ENCODE measurements around the gene ASXL1. TPM values are rescaled to one million over a fixed set of nuclear protein-coding genes. Genes with fewer than 3 reads are reported as not detected.

The ASXL1 gene
- total RNA-seq, 3 donors from 2014 or later (not counting 1 experiment from before 2014, with no cell fraction given): 106 to 125 (median 108) TPM

GRCh38 chr20:32452776-32453466 is 94.8 kb downstream of the ASXL1 start:
- Mint-ChIP-seq H3K27me3 (ENCODE audit: low read depth in 2 of 2) (no peaks in the 10 kb centered on the region), H3K4me1 (peaks cover 16 to 39% of the 10 kb centered on the region in 2 donors), H3K27ac (peak overlapping the region in 1 of 2 donors; percentile 27), H3K4me3 (no peak overlapping the region), H3K36me3 (no peaks in the 10 kb centered on the region), H3K9me3 (no peaks in the 10 kb centered on the region)
- H3K4me3 ChIP-seq (ENCODE audit: low read length): no peak overlapping the region
- H3K9me3 ChIP-seq (ENCODE audit: control insufficient read depth, insufficient read depth, low read length): no peaks in the 10 kb centered on the region
- no peak for TF ChIP-seq CTCF (IDR thresholded peaks at IDR 0.05)
- no peaks in the 10 kb centered on the region for H3K27me3 ChIP-seq (ENCODE audit: control insufficient read depth, insufficient read depth, low read length)
- no peak overlapping the region for H3K27ac ChIP-seq (ENCODE audit: low read length)
- WGBS (ENCODE audit: insufficient coverage): 96% methylated on average over 24 of the region's 24 CpGs
- intact Hi-C loops (cut with micrococcal nuclease): no loop called here
- ATAC-seq: no peak
- peaks cover 71% of the 10 kb centered on the region for H3K36me3 ChIP-seq (ENCODE audit: control insufficient read depth, insufficient read depth, low read length)
- peaks cover 9% of the 10 kb centered on the region for H3K4me1 ChIP-seq (ENCODE audit: control insufficient read depth, insufficient read depth, low read length)
- no peak for DNase-seq

- H3K4me3 Mint-ChIP-seq: no peak overlapping the region
Measured at GRCh38 chr20:32453467-32454163, 95.5 kb downstream of the ASXL1 start.

GRCh38 chr20:32454164-32455145 is 96.3 kb downstream of the ASXL1 start:
- Histone ChIP-seq H3K27ac (ENCODE audit: low read length) (no peak overlapping the region), H3K4me3 (ENCODE audit: low read length) (no peak overlapping the region), H3K9me3 (ENCODE audit: control insufficient read depth, insufficient read depth, low read length) (no peaks in the 10 kb centered on the region), H3K27me3 (ENCODE audit: control insufficient read depth, insufficient read depth, low read length) (no peaks in the 10 kb centered on the region), H3K36me3 (ENCODE audit: control insufficient read depth, insufficient read depth, low read length) (peaks cover 60% of the 10 kb centered on the region), H3K4me1 (ENCODE audit: control insufficient read depth, insufficient read depth, low read length) (peaks cover 20% of the 10 kb centered on the region)
- peaks cover 21 to 41% of the 10 kb centered on the region in 2 donors for H3K4me1 Mint-ChIP-seq
- ATAC-seq (no peak), DNase-seq (no peak)
- no peak overlapping the region for H3K4me3 Mint-ChIP-seq
- no peaks in the 10 kb centered on the region for H3K27me3 Mint-ChIP-seq (ENCODE audit: low read depth in 2 of 2)
- peak overlapping the region; percentile 57 to 78 for H3K27ac Mint-ChIP-seq
- 90% methylated on average over 30 of the region's 31 CpGs for WGBS (ENCODE audit: insufficient coverage)
- intact Hi-C loops (cut with micrococcal nuclease): no loop called here
- no peak for TF ChIP-seq CTCF (IDR thresholded peaks at IDR 0.05)
- H3K9me3 Mint-ChIP-seq: no peaks in the 10 kb centered on the region
- H3K36me3 Mint-ChIP-seq: no peaks in the 10 kb centered on the region

More at GRCh38 chr20:32453467-32454163, 95.5 kb downstream of the ASXL1 start:
- H3K36me3 Mint-ChIP-seq: no peaks in the 10 kb centered on the region
- no peaks in the 10 kb centered on the region for H3K9me3 ChIP-seq (ENCODE audit: control insufficient read depth, insufficient read depth, low read length)
- no peak overlapping the region for H3K4me3 ChIP-seq (ENCODE audit: low read length)
- no peaks in the 10 kb centered on the region for H3K27me3 Mint-ChIP-seq (ENCODE audit: low read depth in 2 of 2)
- no peak overlapping the region for H3K27ac ChIP-seq (ENCODE audit: low read length)
- DNase-seq: no peak
- no peak overlapping the region for H3K27ac Mint-ChIP-seq
- H3K4me1 ChIP-seq (ENCODE audit: control insufficient read depth, insufficient read depth, low read length): peaks cover 16% of the 10 kb centered on the region
- no peak for ATAC-seq
- H3K4me1 Mint-ChIP-seq: peaks cover 23 to 42% of the 10 kb centered on the region in 2 donors
- intact Hi-C loops (cut with micrococcal nuclease): no loop called here
- WGBS (ENCODE audit: insufficient coverage): 90% methylated on average over 28 of the region's 28 CpGs
- H3K27me3 ChIP-seq (ENCODE audit: control insufficient read depth, insufficient read depth, low read length): no peaks in the 10 kb centered on the region
- TF ChIP-seq CTCF (IDR thresholded peaks at IDR 0.05): no peak
- H3K9me3 Mint-ChIP-seq: no peaks in the 10 kb centered on the region
- peaks cover 67% of the 10 kb centered on the region for H3K36me3 ChIP-seq (ENCODE audit: control insufficient read depth, insufficient read depth, low read length)
